ENCODE measurements around the gene TUBB2A.
A peak's percentile ranks its signal among the peaks of the same experiment; 100 is the strongest.
"Not testable (repeated sequence)": the region's sequence is repeated elsewhere in the genome, so short reads cannot be mapped to it uniquely, and the experiment has no call there.

Gene TUBB2A

DNA sequence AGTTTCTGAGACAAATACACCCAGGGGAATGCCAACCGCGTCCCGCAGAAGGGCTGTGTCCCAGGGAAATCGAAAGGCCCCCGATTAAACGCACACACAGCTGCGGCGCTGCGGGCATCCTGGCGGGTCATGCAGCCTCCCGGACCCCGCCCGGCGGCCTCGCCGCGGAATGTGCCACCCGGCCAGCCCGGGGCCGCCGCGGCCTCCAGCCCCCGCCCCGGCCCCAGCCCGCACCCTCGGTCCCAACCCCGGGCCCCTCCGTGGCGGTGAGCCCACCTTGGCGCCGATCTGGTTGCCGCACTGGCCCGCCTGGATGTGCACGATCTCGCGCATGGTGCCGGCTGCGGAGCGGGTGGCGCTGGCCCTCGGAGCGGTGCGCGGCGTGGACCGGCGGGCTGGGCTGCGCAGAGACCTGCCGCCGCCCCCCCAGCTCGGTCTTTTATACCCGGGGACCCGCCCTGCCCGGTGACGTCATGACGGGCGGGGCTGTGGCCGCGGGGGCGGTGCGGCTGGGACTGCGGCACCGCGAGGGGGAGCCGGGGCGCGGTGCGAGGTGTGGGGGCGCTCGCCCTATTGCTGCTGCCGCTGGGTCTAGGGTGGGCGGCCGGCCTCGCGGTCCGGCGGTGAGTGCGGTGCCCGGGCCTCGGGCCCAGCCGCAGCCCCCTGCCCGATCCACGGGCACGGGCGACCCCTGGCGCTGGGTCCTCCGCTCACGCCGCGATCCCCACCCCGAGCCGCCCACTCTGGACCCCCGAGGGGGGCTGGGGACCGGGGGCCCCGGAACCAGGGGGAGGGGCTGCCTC, at the start of gene TUBB2A:
TSS of gene TUBB2A (minus strand) at position 414 of the 803 bp plus-strand sequence. CDS start at position 333, 81 bp downstream.
- peak; percentile 69 for DNase-seq (ENCODE audit: low read depth, low spot score)

DNA sequence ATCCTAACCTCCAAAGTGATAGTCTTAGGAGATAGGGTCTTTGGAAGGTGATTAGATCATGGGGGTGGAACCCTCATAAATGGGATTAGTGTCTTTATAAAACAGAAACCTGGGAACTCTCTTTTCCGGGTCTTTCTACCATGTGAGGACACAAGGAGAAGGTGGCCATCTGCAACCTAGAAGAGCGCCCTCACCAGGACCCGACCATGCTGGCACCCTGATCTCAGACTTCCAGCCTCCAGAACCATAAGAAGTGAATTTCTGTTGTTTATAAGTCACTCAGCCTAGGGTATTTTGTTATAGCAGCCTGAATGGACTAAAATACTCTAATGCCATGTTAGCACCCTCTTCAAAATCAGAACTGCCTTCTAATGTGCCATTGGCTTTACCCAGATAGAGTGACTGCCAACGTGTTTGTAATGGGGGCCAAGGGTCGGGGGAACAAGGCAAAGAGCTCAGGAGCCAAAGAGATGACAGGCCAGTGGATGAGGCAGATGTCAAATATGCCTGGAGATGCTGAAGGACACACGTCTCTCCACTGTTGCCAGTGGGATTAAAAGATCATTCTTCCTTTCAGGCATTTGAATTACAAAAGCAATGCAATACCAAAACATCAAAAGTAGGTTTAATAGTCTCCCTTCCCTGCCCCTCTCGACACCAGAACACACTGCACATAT, 49.1 kb upstream of the TUBB2A start:
- DNase-seq (ENCODE audit: low read depth, low spot score) = no peak

DNA sequence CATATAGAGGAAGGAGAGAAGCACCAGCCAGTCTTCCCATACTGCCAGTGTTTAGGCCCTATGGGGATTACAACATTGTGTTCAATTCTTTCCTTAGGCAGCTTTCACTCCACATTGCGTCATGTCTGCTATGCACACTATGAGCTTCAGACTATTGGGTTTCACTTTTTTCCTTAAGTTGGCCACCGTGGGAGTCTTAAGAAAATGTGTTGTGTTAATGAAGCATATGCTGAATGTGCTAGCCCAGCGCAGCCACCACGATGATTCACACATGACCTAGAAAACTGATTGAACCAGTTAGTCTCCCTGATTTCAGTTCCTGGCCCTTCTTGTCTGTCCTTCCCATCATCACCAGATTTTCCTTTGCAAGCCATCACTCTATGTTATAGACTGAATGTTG, 48.6 kb upstream of the TUBB2A start:
- no peak for DNase-seq (ENCODE audit: low read depth, low spot score)

DNA sequence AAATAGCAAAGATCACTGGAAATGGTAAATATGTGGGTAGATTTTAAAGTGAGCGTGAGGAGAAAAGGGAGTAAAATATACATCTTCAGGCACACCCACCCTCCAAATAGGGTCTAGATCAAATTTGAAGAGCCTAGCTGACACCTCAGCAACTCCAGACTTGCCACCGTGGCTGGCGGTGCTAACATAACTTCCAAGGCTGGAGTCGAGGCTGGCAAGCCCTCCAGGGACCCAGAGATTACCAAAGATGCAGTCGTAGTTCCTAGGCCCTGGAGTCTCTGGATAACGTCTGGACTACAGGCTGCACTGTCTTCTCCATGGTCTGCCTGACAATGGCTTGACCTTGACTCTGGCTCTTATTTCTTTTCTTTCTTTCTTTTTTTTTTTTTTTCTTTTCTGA, 47.6 kb upstream of the TUBB2A start:
- DNase-seq (ENCODE audit: low read depth, low spot score) = no peak

DNA sequence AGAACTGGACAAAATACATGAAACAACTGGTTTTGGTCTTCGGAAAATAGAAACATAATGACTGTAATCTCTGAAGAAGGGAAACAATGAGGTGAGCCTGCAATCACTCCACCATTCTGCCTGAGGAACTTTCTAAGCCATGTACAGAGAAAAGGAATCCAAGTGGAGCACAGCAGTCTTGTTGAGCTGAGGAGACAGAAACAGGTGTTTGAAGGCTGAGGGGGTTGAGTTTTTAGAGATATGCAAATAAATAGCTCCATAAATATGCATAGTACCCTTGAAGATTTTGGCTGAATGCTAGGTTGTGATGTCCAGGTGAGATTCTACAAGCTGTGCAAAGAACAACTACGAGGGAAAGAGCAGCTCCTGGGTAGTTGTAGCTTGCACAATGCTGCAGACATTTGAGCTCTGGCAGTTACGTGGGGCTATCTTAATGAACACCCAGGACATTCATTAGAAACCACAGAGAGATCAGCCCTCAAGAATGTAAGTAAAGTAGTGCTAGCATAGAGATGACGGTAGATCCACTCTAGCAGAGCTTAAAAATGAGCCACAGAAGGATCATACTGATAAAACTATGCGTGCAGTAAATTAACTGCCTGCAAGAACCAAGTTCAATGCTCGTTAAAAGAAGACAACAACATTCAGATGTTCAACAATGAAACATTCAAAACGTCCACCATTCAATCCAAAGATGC, 45.8 kb upstream of the TUBB2A start:
- no peak for DNase-seq (ENCODE audit: low read depth, low spot score)

DNA sequence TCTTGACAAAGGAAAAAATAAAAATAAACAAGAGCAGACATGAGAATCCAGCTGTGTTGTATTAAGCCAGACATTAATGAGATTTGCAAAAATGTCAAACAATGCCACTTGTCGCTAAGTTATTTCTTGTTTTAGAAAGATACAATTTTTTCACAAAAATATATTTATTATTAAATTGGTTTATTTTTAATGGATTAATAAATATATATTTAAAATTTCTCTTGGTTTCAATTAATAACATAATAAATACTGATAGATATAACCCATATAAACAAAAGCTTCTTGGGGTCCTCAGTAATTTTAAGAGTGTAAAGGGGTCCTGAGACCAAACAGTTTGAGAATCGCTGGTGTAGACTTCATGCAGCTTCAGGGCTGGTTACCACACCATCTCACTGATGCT, 44.0 kb upstream of the TUBB2A start:
- DNase-seq (ENCODE audit: low read depth, low spot score) = no peak

DNA sequence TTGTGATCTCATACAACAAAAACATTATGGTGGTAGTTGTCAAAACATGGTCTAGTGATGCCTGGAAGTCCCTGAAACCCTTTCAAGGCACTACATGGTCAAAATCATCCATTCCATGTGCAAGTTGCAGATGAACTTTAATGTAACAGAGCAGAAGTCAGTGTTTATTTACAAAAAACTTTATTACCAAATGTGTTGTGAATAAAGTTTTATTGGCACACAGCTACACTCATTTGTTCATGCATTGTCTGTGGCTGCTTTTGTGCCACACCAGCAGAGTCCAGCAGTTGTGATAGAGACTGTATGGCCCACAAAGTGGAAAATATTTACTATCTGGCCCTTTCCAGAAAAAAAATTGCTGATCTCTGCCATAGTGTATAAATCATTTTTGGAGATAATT, 43.3 kb upstream of the TUBB2A start:
- DNase-seq (ENCODE audit: low read depth, low spot score) = no peak

DNA sequence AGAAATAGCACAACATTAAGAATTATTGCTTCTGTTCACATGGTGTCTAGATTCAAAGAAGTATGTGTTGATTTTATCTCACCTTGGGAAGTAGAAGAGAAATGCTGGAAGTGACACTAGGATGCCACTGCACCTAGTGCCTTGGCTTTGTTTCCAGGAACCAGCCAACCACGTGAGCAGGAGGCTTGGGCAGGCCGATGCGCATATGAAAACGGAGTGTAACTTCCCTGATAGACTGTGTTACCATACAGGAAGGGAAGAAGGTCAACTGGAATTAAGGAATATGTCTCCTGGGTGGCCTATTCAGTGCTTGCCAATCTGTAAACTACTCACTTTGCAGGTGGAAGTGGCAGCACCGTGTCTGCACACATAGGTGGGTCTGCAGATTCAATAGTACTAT, 42.0 kb upstream of the TUBB2A start:
- no peak for DNase-seq (ENCODE audit: low read depth, low spot score)

DNA sequence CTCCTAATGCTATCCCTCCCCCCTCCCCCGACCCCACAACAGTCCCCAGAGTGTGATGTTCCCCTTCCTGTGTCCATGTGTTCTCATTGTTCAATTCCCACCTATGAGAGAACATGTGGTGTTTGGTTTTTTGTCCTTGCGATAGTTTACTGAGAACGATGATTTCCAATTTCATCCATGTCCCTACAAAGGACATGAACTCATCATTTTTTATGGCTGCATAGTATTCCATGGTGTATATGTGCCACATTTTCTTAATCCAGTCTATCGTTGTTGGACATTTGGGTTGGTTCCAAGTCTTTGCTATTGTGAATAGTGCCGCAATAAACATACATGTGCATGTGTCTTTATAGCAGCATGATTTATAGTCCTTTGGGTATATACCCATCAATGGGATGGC, 40.4 kb upstream of the TUBB2A start:
- DNase-seq (ENCODE audit: low read depth, low spot score) = not testable (repeated sequence)

DNA sequence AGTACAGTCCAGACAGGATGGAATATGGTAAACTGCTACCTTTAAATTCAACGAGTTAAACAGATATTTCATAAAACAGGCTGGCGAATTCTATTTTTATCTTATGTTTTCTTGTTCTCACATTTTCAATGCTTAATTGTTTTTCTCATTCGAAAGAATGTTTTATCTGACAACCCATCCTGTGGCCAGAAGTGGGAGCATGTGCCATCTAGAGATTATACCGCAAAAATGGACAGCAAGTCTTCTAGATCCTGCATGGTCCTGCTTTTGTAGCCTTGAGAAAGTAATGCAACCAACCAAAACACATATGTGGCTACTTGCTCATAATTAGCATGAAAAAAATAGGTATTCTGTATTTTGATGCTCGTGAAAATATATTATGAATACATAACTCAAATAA, 39.4 kb upstream of the TUBB2A start:
- no peak for DNase-seq (ENCODE audit: low read depth, low spot score)

DNA sequence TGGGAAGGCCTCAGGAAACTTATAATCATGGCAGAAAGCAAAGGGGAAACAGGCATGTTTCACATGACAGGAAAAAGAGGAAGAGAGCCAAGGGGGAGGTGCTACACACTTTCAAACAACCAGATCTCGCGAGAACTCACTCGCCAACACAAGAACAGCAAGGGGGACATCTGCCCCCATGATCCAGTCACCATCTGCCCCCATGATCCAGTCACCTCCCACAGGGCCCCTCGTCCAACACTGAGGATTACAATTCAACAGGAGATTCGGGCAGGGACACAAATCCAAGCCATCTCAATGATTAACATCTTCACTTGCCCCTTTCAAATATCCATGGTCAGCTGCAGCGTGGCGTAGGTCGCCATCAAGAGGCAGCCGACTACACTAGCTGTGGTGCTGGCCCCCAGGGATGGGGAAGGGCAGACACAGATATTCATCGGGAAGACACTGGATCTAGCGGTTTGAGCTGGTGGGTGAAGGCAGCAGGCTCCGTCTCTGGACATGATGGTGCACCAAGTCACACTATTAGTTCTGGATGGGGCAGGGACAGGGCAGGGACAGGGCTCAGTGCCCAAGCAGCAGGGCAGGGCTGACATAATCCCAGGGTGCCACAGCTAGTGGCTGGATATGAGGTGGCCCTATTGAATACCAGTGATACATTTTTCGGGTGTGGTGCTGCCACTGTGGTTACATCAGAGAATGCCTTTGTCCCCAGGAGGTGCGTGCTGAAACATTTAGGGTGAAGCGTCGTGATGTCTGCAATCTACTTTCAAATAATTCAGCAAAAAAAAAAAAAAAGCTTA, 38.6 kb upstream of the TUBB2A start:
- DNase-seq (ENCODE audit: low read depth, low spot score) = no peak

DNA sequence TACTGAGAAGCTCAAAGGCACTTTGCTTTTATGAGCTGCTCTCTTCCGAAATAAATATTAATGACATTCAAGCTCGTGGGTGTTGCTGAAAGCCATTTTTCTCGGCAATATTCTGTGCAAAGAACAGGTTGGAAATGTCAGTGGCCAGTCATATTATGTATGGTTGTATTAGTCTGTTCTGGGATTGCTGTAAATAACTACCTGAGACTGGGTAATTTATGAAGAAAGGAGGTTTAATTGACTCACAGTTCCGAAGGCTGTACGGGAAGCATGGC, 38.0 kb upstream of the TUBB2A start:
- DNase-seq (ENCODE audit: low read depth, low spot score) = no peak

DNA sequence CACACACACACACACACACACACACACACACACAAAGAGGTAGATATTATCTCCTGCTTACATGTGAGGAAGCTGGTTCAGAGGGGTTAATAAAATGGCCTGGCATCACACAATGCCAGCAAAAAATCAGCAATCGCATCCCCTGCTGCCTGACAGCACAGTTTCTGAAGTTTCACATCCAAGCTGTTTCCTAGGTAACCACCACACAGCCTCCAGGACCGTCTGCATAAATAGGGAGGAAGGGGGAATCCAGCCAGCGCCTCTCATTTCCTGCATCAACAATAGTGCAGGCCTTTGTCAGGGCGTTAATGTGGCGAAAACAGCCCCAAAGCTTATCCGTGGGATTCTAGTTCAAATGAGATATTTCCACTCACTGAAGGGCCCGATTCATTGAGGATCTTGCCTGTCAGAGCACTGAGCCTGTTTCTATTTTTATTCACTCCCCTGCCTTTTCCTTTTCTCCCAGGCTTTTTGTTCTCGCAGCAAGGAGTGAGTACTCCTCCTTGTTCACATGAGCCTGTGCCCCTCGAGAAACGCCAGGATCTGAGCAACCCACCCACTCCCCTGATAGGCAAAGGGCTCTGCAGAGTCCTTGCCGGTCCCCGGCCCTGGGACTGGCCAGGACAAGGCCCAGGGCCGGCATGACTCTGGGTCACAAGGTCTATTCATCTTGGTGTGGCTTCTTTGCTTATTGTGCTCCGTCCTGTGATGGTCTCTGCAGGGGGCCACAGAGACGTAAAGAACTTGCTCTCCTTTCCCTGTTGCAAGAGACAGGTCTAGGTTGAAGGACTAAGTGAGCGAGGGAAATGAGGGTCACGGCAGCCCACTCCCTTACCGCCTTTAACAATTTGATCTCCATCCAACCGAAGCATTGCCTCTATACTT, 37.4 kb upstream of the TUBB2A start:
- DNase-seq (ENCODE audit: low read depth, low spot score) = no peak

DNA sequence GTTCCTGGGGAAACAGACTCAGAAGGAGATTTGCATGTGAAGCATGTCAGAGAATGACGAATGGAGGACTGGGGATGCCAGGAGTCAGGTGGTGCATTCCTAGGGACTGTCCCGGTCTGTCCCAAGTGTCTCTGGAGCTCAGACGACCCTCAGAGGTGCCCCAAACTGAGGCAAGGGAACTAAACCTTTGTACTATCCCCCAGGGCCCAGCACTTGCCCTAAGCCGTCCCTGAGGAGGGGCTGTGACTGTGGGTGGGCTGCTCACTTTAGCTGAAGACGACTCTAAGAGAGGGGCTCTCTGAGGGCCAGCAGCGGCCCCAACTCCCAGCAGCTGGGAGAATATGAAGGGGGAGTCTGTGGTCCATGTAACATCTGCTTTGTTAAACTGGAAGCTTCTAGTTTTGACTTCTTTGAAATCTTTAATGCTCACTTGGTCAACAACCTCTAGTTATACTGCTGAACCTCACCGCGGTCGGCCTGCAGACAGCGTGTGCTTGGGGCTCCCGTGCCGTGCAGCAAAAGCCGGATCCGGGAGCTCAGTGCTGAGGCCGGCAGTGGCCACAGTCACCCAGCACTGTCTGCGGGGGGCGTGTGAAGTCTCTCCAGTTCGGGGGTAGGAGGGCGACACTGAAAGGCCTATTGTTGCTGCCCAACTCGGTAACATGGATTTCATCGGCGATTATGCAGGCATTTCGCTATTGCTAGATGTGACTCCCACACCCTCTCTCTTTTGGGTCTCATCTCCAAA, 35.9 kb upstream of the TUBB2A start:
- no peak for DNase-seq (ENCODE audit: low read depth, low spot score)

DNA sequence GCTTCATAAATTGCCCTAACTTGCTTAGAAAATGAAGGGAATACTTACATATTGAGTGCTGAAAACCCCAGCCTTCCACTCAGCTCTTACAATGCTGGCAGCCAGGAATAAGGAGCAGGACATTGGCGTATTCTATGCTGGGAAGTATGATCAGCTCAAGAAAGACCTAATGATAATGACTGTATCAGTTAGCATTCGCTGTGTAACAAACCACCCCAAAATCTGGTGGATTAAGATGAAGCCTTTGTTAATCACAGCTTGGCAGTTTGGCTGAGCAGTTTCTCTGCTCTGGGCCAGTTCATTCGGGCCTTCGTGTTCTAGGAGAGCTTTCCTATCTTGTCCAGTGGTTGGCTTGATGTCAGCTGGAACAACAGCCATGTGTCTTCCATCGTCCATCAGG, 33.4 kb upstream of the TUBB2A start:
- DNase-seq (ENCODE audit: low read depth, low spot score) = no peak

DNA sequence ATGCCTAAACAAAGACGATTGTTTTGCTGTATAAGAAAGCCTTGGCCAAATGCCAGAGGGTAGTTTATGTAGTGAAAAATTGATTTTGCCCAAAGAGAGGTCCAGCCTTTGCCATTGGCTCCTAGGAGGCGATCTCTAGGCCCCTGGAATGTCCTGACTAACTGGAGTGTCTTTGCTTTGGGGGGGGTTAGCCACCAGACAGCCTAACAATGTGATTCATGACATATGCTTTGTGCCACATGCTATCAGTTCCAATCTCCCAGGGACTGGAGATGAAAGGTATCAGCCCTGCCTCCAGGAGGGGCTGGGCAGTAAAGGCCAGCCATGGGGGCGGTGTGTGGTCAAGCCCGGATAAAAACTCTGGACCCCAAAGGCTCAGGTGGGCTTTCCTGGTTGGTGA, 32.7 kb upstream of the TUBB2A start:
- no peak for DNase-seq (ENCODE audit: low read depth, low spot score)

DNA sequence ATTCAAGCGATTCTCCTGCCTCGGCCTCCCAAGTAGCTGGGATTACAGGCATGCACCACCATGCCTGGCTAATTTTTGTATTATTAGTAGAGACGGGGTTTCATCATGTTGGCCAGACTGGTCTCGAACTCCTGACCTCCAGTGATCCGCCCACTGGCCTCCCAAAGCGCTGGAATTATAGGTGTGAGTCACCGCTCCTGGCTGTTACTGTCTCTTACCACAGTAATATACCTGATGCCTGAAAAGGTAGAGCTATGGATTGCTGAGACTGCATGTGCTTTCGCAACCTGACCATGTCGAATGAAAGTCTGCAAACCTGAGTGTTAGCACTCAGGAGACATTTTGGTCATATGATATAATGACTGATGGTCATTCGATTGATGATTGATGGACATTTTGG, 31.8 kb upstream of the TUBB2A start:
- not testable (repeated sequence) for DNase-seq (ENCODE audit: low read depth, low spot score)

DNA sequence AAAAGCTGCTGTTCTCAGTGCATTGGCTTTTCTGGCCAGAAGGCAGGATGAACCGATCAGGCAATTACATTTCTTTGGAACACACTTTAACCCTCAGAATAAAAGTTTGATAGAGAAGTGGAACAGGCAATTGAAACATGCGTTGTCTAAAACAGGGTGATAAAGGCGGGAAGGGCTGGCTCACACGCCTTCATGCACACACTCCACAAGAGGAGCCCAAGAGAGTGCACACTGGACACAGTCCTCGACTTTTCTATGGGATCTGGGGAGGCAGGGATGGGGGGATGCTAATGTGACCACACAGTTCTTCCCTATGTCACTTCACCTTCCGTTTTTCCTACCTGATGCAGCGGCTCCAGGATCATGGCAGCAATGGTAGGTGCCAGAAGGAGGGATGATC, 30.9 kb upstream of the TUBB2A start:
- no peak for DNase-seq (ENCODE audit: low read depth, low spot score)

DNA sequence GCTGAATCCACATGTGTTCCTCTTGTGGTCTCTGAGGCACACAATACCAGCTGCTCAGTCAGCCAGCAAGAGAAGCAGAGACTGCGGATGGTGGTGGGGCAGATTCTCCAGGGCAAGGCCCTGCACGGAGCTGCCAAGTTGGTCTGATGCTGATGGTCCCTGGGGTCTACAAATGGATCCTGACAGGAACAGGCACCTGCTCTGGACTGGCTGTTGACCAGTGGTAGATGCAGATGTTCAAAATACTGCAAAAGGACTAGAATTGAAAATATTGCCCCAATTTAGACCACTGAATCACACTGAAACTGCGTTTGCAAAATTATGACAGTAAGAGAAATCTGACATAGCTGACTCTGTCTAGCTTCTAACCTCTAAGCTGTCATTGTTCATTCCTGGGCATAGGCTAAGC, 29.6 kb upstream of the TUBB2A start:
- DNase-seq (ENCODE audit: low read depth, low spot score) = no peak

DNA sequence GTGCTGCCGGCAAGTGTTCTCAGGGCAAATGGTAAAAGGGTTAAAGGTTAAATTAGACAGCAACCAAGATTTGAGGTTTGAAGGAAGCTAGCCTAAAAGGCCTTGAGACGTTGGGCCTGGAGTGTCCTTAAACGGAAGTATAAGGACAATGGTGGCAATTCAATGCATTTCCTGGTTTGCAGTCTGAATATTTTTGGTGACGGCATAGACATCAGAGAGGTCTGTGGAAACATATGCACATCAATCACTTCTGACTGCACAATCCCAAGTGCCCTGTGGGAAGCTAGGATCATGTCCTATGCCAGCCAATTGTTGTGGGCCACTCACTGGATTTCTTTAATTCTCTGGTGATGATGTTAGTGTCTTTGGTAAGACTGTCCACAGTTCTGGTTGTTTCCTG, 25.7 kb upstream of the TUBB2A start:
- no peak for DNase-seq (ENCODE audit: low read depth, low spot score)
